ENCODE results near the gene HSF2BP. TPM values are rescaled to one million over a fixed set of nuclear protein-coding genes. Genes with fewer than 3 reads are reported as not detected.
"Not testable (repeated sequence)": the region's sequence is repeated elsewhere in the genome, so short reads cannot be mapped to it uniquely, and the experiment has no call there.

The HSF2BP gene
- total RNA-seq, 1 donor from 2014 or later, result 0.50 TPM

DNA sequence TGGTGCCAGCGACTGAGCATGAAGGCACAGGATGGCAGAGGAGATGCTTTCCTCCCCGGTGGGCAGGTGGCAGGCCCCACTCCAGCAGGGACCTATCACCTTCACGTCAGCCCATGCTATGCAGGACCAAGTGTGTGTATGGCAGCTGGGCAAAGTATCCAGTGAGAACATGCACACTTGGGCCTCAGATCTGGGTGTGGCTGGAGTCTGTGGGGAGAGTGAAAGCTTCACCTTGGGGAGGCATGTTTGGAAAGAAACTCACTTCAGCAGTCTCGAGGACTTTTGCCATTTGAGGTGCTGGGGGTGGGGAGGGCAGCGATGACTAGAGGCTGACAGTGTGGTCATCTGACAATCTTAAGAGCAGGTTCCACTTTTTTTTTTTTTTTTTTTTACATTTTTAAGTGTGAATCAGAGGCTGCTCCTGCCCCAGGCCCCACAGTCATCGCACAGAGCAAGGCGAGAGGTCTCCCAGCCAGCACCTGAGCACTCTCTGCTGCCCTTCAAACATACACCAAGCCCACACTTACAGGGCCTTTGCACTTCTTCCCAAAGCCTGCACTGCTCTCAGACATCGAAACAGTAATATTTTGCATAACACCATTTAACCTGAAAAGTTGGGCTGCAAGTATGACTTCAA, 136.7 kb downstream of the HSF2BP start:
- intact Hi-C loops (cut with micrococcal nuclease), result not testable (repeated sequence)

DNA sequence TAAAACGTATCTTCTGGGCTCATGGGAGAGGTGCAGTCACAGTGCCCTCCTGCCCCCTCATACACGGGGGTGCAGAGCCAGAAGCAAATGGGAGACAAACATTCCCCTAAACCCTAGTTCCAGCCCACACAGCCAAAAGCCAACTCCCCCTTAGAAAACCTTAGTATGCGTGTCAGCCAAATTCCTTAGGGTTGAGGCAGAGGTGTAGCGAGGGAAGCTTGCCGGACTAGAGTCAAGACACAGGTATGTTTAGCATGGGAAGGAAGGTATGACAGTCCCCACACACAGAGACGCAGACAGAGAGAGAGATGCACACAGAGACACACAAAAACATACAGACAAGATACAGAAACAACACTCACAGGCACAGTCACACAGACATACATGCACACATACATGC, 141.6 kb downstream of the HSF2BP start:
- intact Hi-C loops (cut with micrococcal nuclease), result not testable (repeated sequence)

DNA sequence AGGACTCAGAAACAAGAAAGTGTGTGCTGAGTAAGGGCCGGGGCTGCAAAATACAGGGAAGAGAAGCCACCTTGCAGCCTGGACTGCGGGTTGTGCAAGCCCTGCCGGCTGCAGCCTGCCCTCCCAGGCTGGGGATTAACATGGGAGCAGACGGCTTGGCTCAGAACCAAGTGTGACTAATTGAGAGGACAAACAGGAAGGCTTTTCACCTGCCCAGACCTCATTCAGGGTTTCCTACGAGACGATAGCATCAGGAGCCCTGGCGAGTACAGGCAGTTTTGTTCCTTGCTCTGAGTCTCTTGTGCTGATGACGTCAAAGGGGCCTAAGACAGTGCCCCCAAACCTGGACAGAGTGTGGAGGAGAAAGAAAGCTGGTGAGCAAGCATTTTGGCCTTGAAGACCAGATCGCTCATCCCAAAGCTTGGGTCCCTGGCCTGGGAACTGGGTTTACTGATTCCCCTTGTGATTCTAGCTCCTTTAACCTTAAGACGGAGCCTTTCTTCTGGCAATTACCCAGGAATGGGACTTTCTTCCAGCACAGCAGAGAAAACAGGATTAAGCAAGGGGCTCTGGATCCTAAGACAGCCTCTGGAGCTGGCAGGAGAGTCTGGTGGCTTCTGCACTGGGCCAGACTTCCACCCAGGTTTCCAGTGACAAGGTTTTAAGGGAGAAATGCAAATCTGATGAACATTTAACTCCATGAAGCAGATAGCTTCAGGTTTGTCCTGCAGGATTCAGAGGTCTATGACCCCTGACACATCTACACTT, 142.2 kb downstream of the HSF2BP start:
- intact Hi-C loops (cut with micrococcal nuclease), result not testable (repeated sequence)

DNA sequence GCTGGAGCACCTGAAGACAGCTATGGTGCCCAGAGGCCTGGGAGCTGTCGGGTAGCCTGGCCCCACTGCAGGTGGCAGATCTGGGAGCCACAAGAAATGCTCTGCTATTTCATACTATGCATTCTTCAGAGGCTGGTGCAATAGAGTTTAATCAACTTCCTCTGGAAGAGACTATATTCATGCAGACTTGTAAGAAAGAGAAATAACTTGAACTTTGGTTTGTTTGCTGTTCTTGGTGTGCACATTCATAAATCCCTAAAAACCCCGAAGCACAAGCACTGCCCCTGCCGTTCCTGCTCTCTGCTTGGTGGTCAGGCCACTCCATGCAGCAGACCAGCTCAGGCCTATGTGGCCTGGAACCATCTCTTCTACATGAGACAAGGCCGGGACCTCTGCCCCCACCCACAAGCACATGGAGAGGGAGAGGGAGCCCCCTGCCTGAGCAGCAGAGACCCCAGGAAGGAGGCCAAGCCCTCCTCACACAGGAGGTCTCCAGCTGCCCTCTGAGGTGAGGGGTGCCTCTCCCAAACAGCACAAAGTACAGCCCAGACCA, 142.9 kb downstream of the HSF2BP start:
- intact Hi-C loops (cut with micrococcal nuclease), result not testable (repeated sequence)

DNA sequence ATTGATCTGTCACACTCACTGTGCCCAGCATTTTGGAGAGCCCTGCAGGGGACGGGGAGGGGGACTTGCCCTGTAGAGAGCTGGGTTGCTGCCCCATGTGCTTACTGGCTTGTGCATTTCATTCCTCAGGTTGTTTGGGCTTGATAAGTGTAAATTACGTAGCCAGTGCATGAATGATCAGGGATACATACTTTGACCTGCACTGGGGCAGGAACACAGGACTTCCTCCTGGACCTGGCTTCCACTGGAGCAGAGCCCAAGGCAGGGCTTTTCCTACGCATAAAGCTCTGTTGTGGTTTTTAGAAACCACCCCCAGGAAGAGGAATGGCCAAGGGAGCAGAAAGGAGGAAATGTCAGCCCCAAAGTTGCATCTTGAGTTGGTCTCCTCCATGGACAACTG, 144.5 kb downstream of the HSF2BP start:
- intact Hi-C loops (cut with micrococcal nuclease), result not testable (repeated sequence)

DNA sequence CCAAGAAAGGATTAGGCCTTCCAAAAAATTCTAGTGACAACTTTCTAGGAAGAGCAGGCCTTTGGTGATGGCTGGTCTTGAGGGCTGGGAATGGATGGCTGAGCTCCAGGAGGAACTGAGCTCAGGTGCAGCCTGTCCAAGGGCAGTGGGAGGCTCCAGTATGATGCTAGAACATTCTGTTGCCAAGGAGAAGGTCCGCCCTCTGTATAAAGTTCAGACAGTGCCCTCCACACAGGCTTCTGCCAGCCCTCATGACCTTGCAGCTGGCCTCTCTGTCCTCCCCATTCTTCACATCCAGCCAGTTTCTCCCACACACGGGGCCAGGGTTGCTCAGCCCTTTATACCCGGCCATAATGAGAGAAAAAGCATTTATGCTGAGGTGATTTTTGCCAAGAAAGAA, 146.3 kb downstream of the HSF2BP start:
- intact Hi-C loops (cut with micrococcal nuclease), result not testable (repeated sequence)

DNA sequence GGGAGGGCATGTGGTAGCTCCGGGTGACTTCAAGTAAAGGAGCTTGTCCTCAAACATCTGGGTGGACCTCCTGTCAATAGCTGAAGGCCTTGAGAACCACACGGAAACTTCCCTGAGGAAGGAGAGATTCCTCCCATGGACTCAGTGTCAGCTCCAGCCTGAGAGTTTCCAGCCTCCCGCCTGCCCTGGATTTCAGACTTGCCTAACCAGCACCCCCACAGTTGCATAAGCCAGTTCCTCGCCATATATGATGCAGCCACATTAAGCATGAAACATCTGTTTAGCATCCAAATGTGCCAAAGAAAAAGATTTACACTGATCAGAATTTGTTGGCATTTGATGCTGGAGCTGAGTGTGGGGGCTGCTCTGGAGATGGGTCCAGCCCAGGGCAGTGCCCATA, 148.1 kb downstream of the HSF2BP start:
- intact Hi-C loops (cut with micrococcal nuclease), result not testable (repeated sequence)

DNA sequence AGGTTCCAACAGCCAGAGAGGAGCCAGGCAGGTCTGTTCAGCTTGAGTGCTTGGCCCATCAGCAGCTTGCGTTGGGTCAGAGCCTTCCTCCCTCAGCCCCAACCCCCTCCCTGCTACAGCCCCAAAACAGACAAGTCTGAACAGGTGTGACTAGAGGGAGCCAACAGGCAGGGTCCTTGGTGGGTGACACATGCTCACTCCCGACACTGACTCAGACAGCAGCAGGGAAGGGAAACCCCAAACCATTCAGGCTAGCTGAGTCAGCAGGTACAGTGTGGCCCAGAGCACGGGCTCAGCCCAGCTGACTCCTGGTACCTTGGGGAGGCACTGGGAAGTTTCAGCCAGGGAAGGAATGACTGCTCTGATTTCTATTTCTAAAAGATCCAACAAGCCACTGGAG, 148.6 kb downstream of the HSF2BP start:
- intact Hi-C loops (cut with micrococcal nuclease), result not testable (repeated sequence)

DNA sequence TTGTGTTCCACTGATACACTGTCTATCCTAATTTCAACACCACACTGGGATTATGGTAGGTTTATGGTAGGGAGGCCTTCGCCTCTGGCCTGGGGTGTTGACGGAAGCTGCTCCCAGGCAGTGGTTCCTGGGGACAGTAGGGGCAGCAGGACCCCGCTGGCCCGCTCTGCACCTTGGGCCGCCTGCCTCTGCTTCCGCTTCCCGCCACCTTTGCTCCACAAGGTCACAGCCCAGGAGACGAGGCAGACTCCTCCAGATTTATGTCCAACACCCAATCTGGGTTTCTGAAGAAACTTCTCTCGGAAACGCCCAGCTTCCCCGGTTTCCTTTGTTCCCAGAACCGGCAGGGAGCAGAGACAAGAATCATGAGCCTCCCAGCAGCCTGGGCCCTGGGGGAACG, 155.4 kb downstream of the HSF2BP start:
- intact Hi-C loops (cut with micrococcal nuclease), result not testable (repeated sequence)

DNA sequence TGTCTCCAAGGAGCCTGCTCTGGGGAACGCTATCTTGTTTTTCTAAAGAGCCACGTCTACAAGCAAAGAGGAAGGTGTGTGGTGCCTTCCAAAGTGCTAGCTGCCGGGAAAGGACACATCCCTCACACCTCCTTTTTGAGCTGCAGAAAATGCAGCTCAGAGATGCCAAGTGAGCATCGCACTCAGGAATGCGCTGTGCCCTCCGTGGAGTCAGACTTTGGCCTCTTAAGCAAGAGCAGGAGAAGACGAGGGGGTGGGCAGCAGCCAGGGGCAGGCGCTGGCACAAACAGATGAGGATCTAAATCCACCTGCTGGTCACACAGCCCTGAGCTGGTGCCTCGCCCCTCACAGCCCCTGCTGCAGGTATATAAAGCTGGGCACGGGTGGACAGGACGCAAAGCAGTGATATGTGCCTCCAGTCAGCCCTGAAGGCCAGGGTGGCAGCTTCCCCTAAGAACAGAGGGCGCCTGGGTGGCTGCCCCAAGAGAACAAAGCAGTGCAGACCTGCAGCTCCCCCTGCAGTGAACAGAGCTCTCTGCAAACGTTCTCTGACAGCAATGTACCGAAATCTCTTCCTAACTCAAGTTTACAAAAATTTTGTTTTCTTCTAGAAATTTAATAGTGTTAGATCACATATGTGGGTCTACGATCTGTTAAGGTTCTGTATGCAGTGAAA, 156.1 kb downstream of the HSF2BP start:
- intact Hi-C loops (cut with micrococcal nuclease), result not testable (repeated sequence)

DNA sequence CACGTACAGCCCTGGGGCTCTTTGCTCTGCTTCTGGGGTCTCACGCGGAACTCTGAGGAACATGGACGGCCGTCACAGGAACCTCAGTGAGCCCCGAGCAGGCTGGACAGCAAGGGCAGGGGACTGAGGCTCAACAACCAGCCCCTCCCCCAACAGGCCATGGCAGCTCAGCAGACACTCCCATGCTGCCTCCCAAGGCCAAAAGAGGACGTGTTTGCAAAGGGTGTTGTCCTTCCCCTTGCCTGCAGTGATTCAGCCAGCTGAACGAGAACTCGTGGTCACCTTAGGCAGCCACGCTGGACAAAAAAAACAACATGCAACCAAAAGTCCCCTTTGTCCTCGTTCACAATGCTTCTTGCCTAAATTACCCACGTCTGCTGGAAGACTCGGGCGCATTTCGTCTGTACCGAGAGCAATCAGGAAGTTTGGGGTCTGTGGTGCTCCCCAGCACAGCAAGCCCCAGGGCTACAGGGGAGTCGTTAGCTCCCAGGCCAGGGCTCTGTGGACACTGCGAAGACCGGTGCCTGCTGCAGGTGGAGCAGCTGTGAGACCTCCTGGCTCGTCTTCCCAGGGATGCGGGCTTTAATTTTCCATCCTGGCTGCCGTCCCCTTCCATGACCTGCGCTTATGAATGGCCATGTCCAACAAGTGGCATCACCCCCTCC, 156.7 kb downstream of the HSF2BP start:
- intact Hi-C loops (cut with micrococcal nuclease), result not testable (repeated sequence)

DNA sequence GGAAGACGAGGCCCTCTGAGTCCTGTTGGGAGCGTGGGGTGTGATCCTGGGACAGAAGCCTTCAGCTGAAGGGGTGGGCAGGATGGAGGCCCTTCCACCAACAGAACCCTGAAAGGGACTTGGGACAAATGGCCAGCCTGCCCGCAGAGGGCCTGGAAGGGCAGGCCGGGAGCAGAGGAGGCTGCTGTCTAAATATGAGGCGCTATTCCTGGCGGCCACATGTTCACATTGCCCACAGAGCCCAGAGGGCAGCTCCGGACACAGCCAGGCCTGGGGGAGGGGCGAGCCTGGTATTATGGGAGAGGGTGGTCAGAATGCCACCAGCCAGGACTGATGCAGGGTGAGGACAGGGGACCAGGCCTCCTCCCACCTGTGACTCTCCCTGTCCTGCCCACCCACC, 160.4 kb downstream of the HSF2BP start:
- intact Hi-C loops (cut with micrococcal nuclease), result not testable (repeated sequence)

DNA sequence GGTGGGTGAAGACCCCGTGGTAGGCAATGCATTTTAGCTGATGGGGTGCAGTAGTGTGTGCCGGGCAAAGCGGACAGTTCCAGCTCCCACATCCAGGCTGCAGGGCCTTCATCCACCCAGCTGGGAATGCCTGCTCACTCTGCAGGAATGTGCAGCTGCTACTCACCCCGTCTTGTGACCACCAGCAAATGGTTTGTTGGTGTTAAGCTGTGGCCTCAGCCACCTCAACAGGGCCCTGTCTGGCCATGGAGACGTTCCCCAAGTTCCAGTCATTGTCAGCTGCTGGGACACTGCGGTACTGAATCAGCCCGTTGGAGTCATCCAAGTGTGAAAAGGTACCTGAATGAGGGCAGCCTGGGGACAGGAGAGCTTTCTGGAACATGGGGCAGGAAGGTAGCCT, 161.2 kb downstream of the HSF2BP start:
- intact Hi-C loops (cut with micrococcal nuclease), result not testable (repeated sequence)

DNA sequence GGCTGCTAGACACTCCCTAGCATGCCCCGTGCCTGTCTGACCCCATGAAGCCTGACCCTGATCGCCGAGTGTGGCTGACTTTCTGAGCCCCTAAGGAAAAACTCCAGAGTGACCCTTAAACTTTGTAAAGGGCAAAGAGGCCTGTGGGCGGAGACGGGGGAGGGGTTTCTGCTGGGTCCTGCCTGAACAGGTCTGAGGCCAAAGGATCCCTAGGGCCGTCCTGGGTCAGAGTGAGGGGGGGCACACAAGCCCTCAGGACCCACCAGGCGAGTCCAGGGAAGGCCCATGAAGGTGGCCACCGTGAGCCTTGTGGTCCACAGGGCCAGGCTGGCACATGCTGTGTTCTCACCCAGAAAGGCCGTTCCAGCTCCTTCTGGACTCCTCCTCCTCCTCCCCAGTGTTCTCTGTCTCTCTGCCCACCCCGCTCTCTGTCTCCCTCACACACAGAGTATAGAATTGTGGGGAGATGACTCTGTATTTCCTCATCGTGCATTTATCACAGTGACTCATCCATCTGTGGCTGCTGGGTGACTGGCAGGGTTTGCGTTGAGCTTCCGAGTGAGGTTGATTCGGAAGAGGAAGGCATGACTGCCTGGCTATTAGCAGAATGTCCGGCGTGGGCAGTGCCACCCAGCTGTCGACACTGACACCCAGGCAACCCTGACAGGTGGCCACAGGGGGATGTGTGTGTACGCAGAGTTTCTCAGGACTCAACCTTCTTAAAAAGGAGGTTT, 164.8 kb downstream of the HSF2BP start:
- intact Hi-C loops (cut with micrococcal nuclease), result not testable (repeated sequence)

DNA sequence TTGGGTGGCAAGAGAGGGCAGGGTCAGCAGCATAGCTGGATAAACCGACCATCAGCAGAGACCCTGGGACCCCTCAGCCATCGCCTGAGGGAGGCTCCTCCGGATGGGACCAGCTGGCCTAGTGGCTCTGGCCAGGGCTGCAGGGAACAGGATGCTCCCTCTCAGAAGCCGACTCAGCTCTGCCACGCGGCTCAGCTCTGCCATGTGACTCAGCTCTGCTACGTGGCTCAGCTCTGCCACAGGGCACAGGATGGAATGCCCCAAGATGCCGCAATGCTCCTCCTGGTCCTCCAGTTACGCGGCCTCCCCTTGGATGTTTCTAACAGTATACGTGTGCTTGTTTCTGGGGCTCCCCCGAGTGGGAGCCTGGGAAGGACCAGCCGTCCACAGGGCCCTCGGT, 165.8 kb downstream of the HSF2BP start:
- intact Hi-C loops (cut with micrococcal nuclease), result not testable (repeated sequence)

DNA sequence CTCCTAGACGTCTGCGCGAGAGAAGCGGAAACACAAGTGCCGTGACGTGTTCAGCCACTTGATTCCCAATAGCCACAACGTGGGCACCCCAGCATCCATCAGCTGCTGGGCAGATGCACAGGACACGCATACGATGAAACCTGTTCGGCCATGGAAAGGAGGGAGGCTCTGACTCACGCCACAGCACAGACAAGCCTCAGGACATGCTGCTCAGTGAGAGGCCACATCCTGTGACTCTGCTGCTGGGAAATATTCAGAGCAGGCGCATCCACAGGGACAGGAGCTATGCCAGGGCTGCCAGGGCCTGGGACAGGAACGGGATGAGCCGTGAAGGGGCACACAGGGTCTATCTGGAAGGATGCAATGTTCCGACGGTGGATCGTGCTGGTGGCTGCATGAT, 171.1 kb downstream of the HSF2BP start:
- intact Hi-C loops (cut with micrococcal nuclease), result not testable (repeated sequence)

DNA sequence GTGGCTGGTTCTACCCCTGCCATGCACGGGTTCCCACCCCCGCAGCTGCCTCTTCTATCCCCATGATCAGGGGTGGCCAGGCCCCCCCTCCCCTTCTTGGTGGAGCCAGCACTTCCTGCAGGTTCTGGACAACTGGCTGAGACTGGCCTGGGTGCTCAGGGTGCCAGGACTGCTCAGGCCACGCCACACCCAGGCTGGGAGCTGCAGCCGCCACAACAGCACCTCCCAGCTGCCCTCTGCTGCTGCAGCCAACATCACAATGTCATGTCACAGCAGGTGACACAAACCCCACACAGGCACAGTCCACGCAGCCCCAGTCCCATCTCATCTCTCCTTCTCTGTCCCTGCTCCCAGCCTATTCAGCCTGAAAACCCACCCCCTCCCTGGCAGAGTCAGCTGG, 173.2 kb downstream of the HSF2BP start:
- intact Hi-C loops (cut with micrococcal nuclease), result not testable (repeated sequence)

DNA sequence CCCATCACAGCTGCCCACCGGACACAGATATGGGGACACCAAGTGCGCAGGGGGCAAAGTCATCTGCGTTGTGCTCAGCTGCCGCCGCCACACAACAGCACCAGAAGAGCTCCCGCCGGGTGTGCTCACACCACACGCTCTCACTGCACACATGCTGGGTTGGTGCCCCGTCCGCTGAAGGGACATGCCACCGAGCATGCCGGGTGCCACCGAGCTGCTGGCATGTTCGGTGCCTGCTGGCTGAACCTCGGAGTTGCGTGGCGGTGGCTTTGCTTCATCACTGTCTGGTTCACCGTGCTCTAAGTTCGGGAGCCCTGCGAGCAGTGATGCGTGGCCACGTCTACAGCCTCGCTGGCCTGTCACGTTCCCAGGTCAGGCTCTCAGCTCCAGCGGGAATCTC, 174.3 kb downstream of the HSF2BP start:
- intact Hi-C loops (cut with micrococcal nuclease), result not testable (repeated sequence)

DNA sequence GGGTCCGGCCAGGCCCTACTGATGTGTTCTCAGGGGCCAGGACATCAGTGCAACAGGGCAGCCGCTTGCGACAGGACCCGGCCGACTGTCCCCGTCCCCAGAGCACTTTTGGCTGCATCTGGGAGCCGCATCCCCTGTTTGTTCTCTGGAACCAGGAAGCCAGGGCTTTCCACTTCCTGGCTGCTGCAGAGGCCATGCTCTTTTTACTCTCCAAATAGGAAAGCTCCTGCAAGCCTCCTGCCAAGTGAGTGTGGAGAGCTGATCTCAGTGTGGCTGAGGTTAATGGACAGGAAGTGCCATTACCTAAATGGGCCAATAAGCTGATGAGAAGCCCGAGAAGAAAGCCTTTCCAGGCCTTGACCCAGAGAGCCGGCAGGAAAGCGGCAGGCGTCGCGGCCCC, 180.1 kb downstream of the HSF2BP start:
- intact Hi-C loops (cut with micrococcal nuclease), result not testable (repeated sequence)

Data from T-helper 2 cell treated with Interferon-gamma antibody and Interleukin-4, amounts not matched to agents 100 ng/mL and 5 ng/mL, for 36 hours (primary cell).